NCI-H446 treated with DMSO at 0.1 percent for 48 hours (cell line): ENCODE data around the gene SDC3.

Source experiments
- DNase-seq: peaks from one replicate; lab custom pipeline; 2025; lab: John Stamatoyannopoulos, UW

The SDC3 gene

GRCh38 chr1:30928789-30929134, 20.2 kb upstream of the SDC3 start:
- no peak for DNase-seq

DNA sequence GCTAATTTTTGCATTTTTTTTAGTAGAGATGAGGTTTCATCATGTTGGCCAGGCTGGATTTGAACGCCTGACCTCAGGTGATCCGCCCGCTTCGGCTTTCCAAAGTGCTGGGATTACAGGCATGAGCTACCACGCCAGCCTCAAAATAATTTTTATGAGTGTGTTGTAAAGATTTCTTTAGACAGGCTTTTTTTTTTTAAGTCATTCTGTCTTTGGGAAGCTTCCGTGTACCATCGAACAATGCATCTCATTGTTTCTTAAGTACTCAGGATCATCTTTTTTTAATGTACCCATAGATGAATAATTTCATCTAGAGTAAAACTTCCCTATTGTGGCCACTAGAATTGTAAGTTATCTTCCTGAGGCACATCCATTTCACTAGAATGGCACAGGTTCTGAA, 19.6 kb upstream of the SDC3 start:
- no peak for DNase-seq

GRCh38 chr1:30927448-30927847, 18.9 kb upstream of the SDC3 start:
- no peak for DNase-seq

DNA sequence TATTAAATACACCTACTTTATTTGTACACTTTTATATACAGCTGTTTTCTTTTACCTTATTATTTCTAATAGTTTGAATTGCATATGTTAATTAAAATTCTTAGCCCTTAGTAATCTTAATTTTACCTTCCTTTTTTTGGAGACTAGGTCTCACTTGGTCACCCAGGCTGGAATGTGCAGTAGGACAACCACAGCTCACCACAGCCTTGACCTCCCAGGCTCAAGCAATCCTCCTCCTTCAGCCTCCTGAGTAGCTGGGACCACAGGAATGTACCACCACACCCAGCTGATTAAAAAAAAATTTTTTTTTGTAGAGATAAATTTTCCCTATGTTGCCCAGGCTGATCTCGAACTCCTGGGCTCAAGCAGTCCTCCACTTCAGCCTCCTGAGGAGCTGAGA, 15.0 kb upstream of the SDC3 start:
- no peak for DNase-seq

DNA sequence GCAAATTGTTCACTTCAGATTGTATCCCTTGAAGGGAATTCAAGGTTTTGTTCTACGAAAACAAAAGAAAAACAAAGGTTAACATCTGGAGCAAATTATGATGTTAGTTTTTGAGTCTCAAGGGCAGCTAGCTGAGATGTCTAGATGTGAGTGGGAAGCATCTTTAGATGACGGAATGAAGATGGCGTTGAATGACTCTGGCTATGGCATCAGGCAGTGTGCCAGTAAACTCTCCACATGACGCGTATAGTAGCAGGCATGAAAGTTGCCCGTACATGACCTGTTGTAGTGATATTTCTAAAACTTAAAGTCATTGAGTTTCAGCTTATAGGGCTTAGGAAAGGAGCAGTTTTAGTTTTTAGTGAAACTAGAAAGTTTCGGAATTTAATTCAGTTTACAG, 12.3 kb upstream of the SDC3 start:
- no peak for DNase-seq

- DNase-seq = no peak
Observed at GRCh38 chr1:30919025-30919881, 10.7 kb upstream of the SDC3 start.

DNA sequence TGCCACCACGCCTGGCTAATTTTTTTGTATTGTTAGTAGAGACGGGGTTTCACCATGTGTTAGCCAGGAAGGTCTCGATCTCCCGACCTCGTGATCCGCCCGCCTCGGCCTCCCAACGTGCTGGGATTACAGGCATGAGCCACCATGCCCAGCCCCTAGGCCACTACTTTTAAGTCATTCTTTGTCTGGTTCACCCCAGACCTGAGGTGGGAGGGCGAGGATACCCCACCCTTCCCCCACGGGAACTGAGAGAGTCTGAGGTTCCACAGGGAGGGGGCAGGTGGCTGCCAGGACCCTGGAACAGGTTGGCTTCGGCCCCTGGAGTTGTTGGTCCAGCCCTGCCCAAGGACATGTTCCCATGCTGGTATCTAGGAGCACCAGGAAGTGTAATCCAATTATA, 7.7 kb upstream of the SDC3 start:
- no peak for DNase-seq

DNA sequence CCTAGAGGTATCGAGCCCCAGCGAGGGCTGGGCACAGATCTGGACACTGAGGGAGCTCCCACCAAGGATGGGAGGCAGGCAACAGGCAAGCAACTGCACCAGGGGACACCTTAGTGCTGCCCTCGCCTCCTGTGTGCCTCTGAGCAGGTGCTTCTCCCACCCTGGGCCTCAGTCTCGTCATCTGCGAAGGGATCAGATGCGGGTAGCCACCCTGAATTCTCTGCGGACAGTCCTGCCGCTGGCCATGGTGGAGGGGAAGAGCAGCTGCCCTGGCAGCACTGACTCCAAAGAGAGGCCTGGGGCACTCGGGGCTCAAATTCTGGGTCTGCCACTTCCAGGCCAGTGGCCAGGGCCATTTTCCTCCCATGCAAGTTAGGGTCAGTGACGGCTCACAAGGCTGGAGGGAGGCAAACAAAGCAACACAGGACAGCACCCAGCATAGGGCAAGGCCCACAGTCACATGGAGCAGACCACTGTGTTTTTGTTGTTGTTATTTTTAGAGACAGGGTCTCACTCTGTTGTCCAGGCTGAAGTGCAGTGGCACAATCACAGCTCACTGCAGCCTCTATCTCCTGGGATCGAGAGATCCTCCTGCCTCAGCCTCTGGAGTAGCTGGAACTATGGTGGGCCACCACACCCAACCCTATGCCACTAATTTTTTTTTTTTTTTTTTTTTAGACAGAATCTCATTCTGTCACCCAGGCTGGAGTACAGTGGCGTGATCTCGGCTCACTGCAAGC, 7.1 kb upstream of the SDC3 start:
- DNase-seq = no peak

DNA sequence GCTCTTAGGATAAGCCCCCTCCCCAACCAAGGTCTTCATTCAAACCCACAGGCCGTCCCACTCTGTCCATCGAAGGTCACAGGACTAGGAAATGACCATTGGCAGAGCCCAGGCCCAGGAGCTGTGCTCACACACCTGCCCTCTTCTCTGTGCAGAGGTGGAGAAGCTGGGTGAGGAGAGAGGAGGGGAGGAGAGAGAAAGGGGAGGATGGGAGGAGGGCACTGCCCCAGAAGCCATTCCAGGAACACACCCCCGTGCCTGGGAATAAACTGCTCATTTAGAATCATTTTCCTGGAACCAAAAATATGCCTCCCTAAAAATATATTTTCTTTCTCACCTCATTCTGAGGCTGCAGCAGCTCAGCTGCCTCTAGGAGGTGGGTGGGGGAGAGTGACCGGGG, 6.4 kb upstream of the SDC3 start:
- no peak for DNase-seq

GRCh38 chr1:30914587-30914922, 6.0 kb upstream of the SDC3 start:
- DNase-seq = no peak

- DNase-seq = no peak
Observed at GRCh38 chr1:30912913-30913652, 4.5 kb upstream of the SDC3 start.

DNA sequence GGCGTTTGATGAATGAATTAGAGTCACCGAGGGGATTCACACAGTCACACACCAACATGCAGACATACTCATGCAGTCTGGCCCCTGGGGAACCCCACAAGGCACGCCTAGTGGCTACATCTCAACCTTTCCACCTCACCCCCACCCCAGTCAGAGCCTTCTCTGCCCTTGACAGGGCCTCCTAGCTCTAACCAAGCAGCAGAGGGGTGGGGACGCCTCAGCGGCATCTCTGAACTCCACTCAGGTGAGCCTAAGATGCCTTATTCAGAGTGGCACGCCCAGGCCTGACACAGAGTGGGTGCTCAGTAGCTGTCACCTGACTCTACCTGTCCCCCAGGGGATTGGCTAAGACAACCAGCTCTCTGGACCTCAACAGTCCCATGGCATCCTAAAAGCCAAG, 3.7 kb upstream of the SDC3 start:
- no peak for DNase-seq

- peak; percentile 71 for DNase-seq
Observed at GRCh38 chr1:30911059-30911954, 2.7 kb upstream of the SDC3 start.

- DNase-seq = no peak
Observed at GRCh38 chr1:30909365-30910068, 959 bp upstream of the SDC3 start.

DNA sequence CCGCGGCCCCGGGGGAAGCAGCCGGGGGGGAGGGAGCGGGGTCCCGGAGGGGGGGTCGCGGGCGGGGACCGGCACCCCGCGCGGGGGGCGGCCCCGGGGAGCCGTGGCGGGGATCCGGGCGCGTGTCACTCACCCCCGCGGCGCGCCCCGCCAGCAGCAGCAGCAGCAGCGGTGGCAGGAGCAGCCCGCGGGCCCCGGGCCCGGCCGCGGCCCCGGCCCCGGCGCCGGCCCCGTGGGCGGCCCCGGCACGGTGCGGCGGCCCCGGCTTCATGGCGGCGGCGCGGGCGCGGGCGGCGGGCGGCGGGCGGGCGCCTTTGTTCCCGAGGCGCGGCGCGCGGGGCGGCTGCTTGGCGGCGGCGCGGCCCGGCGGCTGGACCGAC, 252 bp downstream of the SDC3 start:
- no peak for DNase-seq

GRCh38 chr1:30907481-30908315, 860 bp downstream of the SDC3 start:
- DNase-seq = no peak

DNA sequence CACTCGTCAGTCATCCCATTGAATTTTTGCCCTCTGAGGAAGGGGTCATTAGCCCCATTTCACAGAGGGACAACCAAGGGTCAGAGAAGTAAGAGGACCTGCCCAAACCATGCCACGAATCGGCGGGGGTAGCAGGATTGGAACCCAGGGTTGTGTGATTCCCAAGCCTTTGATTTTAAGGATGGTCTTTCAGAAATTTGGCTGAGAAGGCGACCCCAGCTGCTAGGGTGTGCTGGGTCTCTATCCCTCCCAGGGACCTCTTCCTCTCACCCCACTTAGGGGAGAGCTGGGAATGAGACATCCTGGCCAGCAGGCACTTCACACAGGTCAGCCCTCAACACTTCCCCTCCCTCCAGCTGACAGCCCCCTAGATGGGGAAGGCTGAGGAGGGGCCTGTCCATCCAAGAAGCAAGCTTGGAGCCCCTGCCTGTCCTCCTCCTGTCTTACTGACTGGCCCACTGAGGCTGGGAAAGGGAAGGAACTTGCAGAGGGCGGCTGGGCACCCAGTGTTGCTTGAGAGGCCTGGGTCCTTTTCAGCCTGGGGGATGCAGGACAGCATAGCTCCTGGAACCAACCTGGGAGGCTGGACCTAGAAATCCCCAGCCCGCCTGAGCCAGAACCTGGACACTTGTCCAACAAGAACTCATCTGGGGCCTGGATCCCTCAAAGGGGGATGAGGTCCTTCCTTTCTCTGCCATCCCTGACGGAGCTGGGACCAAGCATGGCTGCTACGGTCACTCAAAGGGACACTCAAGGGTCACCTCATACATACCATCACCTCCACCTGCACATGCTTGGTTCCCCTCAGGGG, 1.7 kb downstream of the SDC3 start:
- DNase-seq = no peak

- no peak for DNase-seq
Observed at GRCh38 chr1:30905916-30906620, 2.5 kb downstream of the SDC3 start.

GRCh38 chr1:30905403-30905802, 3.2 kb downstream of the SDC3 start:
- no peak for DNase-seq
